Hematopoietic multipotent progenitor cell treated with erythropoietin and hydrocortisone succinate and interleukin-3 and kit ligand, for 17 days (in vitro differentiated cells): ENCODE measurements around the gene EI24.
"Not testable (repeated sequence)": the region's sequence is repeated elsewhere in the genome, so short reads cannot be mapped to it uniquely, and the experiment has no call there.

Experiments used
- DNase-seq: peaks from one replicate; pipeline ENCODE4 v3.0.0-alpha.2; 2015; ENCODE audit warnings: low spot score

Gene EI24

GRCh38 chr11:125568970-125569914 is at the start of gene EI24:
TSS of gene EI24 (plus strand) at chr11:125569477. CDS start at chr11:125572528, 3,051 bp downstream.
- DNase-seq: peak; percentile 81

GRCh38 chr11:125519860-125520834 is 49.1 kb upstream of the EI24 start:
- no peak for DNase-seq

GRCh38 chr11:125525303-125525702 is 44.0 kb upstream of the EI24 start:
- DNase-seq: no peak

GRCh38 chr11:125532668-125533067 is 36.6 kb upstream of the EI24 start:
- DNase-seq: no peak

DNA sequence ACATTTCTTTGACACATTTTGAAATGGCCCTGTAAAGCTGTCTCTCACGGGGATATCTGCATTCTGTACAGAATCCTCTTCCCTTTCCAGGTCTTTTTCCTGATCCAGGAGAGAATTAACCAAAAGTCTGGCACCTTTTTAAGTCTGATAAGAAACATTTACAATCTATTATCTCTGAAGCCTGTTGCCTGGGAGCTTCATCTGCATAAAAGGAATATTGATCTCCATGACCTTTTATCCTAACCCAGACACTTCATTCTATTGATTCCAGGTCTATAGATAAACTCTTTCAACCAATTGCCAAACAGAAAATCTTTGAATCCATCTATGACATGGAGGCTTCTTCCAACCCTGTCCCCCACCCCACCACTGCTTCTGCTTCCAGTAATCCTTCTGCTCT is 33.7 kb upstream of the EI24 start:
- DNase-seq: no peak

DNA sequence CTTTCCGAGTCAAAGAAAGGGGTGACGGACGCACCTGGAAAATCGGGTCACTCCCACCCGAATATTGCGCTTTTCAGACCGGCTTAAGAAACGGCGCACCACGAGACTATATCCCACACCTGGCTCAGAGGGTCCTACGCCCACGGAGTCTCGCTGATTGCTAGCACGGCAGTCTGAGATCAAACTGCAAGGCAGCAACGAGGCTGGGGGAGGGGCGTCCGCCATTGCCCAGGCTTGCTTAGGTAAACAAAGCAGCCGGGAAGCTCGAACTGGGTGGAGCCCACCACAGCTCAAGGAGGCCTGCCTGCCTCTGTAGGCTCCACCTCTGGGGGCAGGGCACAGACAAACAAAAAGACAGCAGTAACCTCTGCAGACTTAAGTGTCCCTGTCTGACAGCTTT is 32.4 kb upstream of the EI24 start:
- not testable (repeated sequence) for DNase-seq

- DNase-seq: no peak
Measured at GRCh38 chr11:125542709-125543108, 26.6 kb upstream of the EI24 start.

GRCh38 chr11:125550780-125551179 is 18.5 kb upstream of the EI24 start:
- no peak for DNase-seq

- no peak for DNase-seq
Measured at GRCh38 chr11:125551835-125552342, 17.4 kb upstream of the EI24 start.

GRCh38 chr11:125552927-125553326 is 16.4 kb upstream of the EI24 start:
- no peak for DNase-seq

- DNase-seq: no peak
Measured at GRCh38 chr11:125553357-125553756, 15.9 kb upstream of the EI24 start.

DNA sequence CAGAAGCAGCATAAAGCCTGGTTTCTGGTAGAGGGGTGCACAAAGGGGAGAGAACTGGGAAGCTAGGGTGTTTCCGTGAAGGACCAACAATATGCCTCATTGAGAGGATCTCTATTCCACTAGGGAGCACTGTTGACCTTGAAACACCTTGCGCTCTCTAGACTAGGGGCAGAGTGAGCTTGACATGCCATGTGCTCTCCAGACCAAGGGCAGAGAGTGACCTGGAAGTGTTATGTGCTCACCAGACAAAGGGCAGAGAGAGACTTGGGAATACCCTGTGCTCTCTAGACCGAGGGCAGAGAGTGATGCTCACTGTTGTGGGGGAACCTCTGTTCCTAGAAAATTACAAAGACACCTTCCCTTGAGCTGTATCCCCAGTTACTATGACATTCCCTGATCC is 15.2 kb upstream of the EI24 start:
- DNase-seq: no peak

- no peak for DNase-seq
Measured at GRCh38 chr11:125559888-125560287, 9.4 kb upstream of the EI24 start.

- no peak for DNase-seq
Measured at GRCh38 chr11:125561924-125562323, 7.4 kb upstream of the EI24 start.

- no peak for DNase-seq
Measured at GRCh38 chr11:125562430-125562829, 6.8 kb upstream of the EI24 start.

GRCh38 chr11:125564357-125564756 is 4.9 kb upstream of the EI24 start:
- DNase-seq: no peak

GRCh38 chr11:125566235-125566634 is 3.0 kb upstream of the EI24 start:
- no peak for DNase-seq

DNA sequence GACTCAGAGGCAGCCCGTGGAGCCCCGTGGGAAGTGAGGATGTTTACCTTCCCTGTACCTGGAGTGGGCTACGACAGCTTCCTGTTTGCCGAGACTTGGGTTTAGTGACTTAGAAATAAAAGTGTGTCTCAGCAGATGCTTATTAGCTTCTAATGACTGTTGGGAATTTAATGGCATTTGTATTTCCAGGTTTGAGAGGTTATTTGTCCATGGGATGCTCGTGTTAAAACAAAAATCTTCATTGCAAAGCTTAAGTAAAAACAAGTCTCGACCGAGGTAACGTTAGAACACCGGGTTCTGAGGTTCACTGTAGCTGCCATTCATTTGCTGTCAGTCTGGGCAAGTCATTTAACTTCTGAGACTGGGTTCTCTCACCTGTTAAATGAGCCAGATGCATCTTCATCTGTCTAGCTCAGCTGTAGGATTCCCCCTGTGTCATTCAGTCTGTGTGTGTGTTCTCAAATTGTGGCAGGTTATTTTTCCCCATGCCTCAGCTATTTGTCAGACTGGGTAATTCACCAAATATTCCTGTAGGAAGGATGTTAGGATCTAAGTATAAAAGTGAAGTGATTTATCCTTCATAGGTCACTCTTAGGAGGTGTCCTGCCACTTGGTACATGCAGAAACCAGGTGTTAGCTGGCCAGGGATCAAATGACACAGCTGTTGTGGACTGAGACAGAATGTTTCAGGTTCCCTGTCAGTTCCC is 791 bp downstream of the EI24 start:
- DNase-seq: peak; percentile 45

DNA sequence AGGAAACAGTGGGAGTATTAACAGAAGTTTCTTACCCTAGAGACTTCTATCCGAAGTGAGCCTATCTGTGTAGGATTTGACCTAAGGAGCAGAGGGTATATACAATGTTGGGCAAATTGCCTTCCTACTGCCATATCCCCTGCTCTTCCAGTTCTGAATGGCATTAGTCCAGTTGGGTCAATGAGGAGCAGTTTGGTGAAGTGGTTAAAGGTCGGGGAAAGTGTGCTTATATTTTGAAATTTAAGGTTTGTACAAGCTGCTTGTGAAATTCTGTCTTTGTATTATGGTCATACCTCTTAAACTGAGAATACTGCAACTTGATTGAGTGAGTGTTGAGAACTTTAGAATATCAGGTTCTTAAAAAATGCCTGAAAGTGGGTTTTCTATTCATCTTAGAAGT is 1.7 kb downstream of the EI24 start:
- no peak for DNase-seq

DNA sequence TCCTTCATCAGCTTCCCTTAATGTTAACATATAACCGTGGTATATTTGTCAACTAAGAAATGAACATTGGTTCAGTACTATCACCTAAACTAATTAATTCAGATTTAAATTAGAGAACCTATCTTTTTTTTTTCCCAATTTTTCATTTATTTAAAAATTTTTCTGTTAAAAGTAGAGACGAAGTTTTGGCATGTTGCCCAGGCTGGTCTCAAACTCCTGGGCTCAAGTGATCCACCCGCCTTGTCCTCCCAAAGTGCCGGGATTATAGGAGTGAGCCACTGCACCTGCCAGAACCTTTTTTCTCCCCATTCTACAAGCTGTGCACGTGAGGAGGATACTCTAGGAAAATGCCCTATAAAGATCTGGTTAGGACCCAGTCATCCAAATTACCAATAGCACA is 3.6 kb downstream of the EI24 start:
- DNase-seq: no peak

DNA sequence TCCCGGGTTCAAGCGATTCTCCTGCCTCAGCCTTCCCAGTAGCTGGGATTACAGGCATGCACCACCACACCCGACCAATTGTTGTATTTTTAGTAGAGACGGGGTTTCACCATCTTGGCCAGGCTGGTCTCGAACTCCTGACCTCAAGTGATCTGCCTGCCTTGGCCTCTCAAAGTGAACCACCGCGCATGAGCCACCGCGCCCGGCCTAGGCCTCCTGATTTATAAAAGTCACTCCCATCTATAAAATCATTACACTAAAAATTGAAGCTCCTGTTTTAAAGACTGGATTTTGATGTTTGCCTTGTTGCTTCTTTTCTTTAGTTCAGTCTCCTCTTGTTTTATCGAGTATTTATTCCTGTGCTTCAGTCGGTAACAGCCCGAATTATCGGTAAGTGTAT is 7.9 kb downstream of the EI24 start:
- not testable (repeated sequence) for DNase-seq

GRCh38 chr11:125578783-125579182 is 9.5 kb downstream of the EI24 start:
- DNase-seq: no peak
